ENCODE results near the gene ZNF165.

DNA sequence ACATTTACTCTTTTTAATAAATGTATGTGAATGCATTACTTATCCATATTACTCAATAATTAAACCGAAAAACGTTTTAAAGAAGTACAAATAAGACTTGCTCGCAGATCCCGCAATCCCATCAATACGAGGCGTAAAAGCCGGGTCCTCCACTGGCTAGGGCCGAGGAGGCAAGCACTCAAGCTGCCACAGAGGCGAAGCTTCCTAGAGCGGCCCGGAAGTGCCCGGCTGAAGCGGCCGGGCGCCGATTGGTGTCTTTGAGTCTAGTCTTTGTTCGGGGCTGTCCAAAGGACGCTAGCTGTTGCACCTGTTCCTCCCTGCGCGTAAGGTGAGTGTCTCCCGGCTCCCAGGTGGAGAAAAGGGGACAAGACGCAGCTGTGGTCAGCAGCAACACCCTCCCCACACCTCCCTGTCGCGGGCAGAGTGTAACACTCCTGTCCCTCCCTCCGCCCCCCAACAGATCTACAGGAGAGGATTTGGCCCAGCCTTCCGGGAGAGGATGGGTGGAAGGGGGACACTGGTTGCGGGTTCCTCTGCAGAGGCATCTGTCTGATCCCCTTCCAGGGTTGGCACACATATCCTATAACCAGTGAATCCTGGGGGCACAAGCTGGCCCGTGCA is 44.1 kb downstream of the ZNF165 start, which contains the start of gene ZSCAN16:
- TF ChIP-seq TSHZ2 (CRISPR knock-in tag; IDR thresholded peaks at IDR 0.05) (no peak), ZFP30 (CRISPR knock-in tag; IDR thresholded peaks at IDR 0.05) (no peak), ISL1 (CRISPR knock-in tag; IDR thresholded peaks at IDR 0.05) (no peak), TCF4 (CRISPR knock-in tag; IDR thresholded peaks at IDR 0.05; ENCODE audit: borderline replicate concordance) (no peak), POU6F1 (CRISPR knock-in tag; IDR thresholded peaks at IDR 0.05; ENCODE audit: borderline replicate concordance, low read depth) (no peak), GLIS3 (CRISPR knock-in tag; IDR thresholded peaks at IDR 0.05) (no peak), TOX (CRISPR knock-in tag; IDR thresholded peaks at IDR 0.05; ENCODE audit: borderline replicate concordance) (no peak), CREB5 (CRISPR knock-in tag; IDR thresholded peaks at IDR 0.05; ENCODE audit: low read depth) (no peak), ARNTL (CRISPR knock-in tag; IDR thresholded peaks at IDR 0.05; ENCODE audit: borderline replicate concordance, low read depth) (no peak), SNAI2 (CRISPR knock-in tag; IDR thresholded peaks at IDR 0.05) (no peak; the same call in 1 of the 2 replicates), ESRRG (CRISPR knock-in tag; IDR thresholded peaks at IDR 0.05) (no peak), CSRNP3 (CRISPR knock-in tag; IDR thresholded peaks at IDR 0.05) (no peak)

All from SK-N-SH treated with all-trans-retinoic acid at 6 μM for 48 hours (cell line).